AG10803 (cell line): ENCODE measurements around the gene FAM171A2.
"Not testable (repeated sequence)": the region's sequence is repeated elsewhere in the genome, so short reads cannot be mapped to it uniquely, and the experiment has no call there.

ENCODE experiments used
- DNase-seq: peaks from one replicate; pipeline ENCODE4 v3.0.0; 2010; ENCODE audit warnings: low read depth
- H3K4me3 ChIP-seq: 2 replicates; pipeline ENCODE4 v1.5.1; 2011; ENCODE audit warnings: mild to moderate bottlenecking, low read length, control low read depth
- CTCF ChIP-seq: conservative IDR thresholded peaks from 2 replicates; pipeline ENCODE4 v1.5.1; 2011; ENCODE audit warnings: mild to moderate bottlenecking, low read length, control low read depth, inconsistent platforms

FAM171A2 gene

GRCh38 chr17:44375196-44376017, 11.8 kb upstream of the FAM171A2 start:
- no peak overlapping the region for H3K4me3 ChIP-seq
- TF ChIP-seq CTCF, result no peak
- DNase-seq, result no peak

GRCh38 chr17:44374306-44375195, 10.9 kb upstream of the FAM171A2 start:
- no peak overlapping the region for H3K4me3 ChIP-seq
- TF ChIP-seq CTCF, result no peak
- no peak for DNase-seq

- no peak for TF ChIP-seq CTCF
- no peak for DNase-seq
- no peak overlapping the region for H3K4me3 ChIP-seq
These were observed 8.4 kb upstream of the FAM171A2 start for GRCh38 chr17:44372036-44372435.

GRCh38 chr17:44369414-44370023, 5.9 kb upstream of the FAM171A2 start:
- H3K4me3 ChIP-seq, DNase-seq: not testable (repeated sequence)

DNA sequence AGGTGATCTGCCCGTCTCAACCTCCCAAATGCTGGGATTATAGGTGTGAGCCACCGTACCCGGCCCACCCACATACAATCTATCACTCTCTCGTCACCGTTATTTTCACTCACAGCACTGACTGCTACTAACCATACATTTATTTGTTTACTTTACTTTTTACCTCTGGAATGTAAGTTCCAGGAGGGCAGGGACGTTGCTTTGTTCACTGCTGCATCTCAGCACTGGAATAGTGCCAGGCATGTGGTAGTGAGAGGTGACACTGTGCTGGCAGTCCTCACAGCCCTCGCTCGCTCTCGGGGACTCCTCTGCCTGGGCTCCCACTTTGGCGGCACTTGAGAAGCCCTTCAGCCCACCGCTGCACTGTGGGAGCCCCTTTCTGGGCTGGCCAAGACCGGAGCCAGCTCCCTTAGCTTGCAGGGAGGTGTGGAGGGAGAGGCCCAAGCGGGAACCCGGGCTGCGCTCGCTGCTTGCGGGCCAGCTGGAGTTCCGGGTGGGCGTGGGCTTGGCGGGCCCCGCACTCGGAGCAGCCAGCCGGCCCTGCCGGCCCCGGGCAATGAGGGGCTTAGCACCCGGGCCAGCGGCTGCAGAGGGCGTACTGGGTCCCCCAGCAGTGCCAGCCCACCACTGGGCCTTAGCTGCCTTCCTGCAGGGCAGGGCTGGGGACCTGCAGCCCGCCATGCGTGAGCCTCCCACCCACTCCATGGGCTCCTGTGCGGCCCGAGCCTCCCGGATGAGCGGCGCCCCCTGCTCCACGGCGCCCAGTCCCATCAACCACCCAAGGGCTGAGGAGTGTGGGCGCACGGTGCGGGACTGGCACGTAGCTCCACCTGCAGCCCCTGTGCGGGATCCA, 5.0 kb upstream of the FAM171A2 start:
- not testable (repeated sequence) for DNase-seq, H3K4me3 ChIP-seq

GRCh38 chr17:44367231-44367979, 3.8 kb upstream of the FAM171A2 start:
- DNase-seq, result no peak
- no peak overlapping the region for H3K4me3 ChIP-seq
- no peak for TF ChIP-seq CTCF

- H3K4me3 ChIP-seq, DNase-seq: not testable (repeated sequence)
These were observed 1.4 kb upstream of the FAM171A2 start for GRCh38 chr17:44365051-44365450.
